ENCODE results near the gene TADA3.

The TADA3 gene

DNA sequence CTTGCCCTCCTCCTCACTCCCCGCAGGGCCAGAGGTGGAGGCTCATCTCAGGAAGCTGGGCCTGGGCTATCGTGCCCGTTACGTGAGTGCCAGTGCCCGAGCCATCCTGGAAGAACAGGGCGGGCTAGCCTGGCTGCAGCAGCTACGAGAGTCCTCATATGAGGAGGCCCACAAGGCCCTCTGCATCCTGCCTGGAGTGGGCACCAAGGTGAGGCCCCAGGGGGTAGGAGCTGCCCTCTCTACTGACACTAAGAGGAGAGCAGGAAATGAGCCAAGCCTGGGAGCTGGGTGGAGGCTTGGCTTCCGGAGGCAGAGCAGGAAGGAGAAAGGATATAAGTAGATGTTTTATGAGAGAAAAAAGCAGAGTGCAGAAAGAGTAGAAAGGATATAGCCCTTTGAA lies 37.6 kb downstream of the TADA3 start:
- DNase-seq: no peak

DNA sequence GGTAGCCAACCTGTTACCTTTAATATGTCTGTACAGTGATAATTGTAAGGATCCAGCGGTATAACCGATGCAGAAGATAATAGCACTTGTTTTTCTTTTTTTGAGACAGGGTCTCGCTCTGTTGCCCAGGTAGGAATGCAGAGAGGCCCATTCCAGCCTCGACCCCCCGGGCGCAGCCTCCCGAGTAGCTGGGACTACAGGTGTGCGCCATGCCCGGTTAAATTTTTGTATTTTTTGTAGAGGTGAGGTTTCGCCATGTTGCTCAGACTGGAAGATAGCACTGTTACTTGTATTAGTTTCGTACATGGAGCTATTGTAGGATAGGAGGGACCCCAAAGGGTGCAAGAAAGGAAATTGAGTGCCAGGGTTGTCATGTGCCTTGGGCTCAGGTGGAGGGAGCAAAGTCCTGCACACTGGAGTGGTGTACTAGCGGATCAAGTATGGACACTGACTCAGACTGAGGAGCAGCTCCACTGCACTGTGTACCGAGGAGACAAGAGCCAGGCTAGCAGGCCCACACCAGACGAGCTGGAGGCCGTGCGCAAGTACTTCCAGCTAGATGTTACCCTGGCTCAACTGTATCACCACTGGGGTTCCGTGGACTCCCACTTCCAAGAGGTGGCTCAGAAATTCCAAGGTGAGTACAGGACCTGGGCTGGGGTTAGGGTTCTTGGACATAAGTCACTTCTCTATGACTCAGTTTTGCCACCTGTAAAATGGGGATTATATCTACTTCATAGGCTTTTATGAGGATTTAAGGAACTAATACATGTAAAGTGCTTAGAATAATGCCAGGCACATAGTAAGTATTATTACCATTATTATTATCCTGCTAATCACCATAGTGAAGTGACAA lies 41.5 kb downstream of the TADA3 start:
- peak; percentile 24 for DNase-seq

DNA sequence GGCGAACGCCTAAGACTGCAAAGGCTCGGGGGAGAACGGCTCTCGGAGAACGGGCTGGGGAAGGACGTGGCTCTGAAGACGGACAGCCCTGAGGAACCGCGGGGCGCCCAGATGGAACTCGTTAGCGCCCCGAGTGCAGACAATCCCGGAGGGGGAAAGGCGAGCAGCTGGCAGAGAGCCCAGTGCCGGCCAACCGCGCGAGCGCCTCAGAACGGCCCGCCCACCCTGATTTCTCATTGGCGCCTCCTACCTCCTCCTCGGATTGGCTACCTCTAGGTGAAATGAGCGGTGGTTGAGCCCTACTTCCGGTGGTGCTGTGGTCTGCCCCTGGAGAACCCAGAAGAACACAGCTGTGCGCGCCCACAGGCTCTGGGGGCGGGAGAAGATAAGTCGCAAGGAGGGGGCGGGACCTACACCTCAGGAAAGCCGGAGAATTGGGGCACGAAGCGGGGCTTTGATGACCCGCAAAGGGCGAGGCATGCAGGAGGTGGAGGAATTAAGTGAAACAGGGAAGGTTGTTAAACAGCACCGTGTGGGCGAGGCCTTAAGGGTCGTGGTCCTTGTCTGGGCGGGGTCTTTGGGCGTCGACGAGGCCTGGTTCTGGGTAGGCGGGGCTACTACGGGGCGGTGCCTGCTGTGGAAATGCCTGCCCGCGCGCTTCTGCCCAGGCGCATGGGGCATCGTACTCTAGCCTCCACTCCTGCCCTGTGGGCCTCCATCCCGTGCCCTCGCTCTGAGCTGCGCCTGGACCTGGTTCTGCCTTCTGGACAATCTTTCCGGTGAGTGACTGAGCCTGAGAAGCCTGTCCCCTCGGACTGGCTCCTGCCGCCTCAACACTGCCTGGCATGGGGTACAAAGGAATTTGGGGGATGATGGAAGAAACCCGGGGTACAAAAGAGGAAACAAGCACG lies 42.4 kb downstream of the TADA3 start, which contains the start of gene OGG1:
Gene OGG1 (plus strand): TSS at position 308 of the 911 bp plus-strand sequence. CDS start 335 bp downstream, at position 643.
- DNase-seq: peak; percentile 98

DNA sequence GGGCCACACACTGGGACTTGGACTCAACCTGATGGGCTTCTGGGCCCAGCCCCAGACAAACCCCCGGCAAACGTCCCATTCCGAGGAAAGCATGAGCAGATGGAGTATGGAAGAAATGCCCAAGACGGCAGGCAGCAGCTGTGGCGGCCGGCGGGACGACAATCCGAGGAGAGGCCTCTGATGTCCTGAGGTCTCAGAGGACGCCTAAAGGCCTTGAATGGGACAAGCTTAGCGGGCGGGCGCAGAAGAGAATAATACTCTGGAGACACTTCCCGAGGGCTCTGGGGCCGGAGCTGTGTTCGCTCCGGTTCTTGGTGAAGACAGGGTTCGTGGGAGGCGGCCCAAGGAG lies 43.0 kb downstream of the TADA3 start:
- no peak for DNase-seq

DNA sequence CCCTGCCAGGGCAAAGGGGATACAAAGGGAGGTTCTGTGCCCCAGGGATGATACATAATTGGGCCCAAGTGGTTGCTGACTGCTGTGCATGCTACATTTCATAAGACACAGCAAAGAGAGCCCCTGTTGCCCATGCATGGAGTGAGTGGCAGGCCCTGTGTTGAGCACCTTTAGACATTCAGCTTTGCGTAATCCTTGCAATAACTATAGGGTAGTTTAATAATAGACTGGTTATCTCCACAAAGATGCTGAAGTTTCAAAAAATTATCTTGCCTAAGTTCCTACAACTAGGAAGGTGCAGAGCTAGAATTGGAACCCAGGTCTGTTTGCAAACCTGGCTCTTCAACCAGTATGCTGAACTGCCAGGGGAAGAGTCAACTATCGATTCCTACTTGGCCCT lies 44.2 kb downstream of the TADA3 start:
- DNase-seq: no peak

DNA sequence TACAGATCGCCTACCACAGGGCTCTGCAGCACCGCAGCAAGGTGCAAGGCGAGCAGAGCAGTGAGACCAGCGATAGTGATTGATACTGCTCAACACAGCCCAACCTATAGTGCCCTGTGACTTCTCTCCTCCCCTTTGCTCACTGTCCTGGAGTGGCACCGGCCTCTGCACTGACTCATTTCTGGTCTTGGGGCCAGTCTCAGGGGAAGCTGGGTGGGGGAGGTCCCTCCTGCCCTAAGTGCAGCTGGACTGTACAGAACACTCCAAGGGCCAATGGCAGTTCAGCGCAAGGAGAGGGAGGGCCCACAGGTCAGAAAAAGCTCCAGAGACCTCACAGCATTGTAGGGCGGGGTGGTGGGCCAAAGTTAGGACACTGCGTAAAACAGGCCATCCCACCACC lies 45.0 kb downstream of the TADA3 start:
- DNase-seq: no peak

DNA sequence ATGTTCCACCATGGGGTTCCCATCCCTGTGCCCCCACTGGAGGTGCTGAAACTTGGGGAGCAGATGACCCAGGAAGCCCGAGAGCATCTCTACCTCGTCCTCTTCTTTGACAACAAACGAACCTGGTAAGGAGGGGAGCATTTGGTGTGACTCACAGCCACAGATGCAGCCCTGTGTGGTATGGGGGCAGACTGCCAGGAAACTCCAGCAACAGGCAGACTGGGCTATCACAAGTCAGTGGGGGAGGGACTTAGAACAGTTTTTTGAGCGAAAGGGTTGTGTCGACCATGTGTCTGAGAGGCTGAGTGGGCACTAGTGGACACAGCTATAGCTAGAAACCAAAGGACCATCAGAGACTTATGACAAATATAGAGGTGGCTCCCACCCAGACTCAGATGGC lies 45.9 kb downstream of the TADA3 start:
- no peak for DNase-seq

DNA sequence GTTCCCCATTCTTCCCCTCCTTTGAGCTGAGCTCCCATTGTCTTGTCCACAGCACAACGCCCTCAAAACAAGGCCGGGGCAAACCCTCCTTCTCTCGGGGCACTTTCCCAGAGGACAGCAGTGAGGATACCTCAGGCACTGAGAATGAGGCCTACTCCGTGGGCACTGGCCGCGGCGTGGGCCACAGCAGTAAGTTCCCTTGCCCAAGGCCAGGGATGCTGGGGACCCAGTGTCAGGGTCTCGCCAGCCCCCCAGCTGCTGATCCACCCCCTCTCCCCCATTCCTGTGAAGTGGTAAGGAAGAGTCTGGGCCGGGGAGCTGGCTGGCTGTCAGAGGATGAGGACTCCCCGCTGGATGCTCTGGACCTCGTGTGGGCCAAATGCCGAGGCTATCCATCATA lies 46.8 kb downstream of the TADA3 start:
- no peak for DNase-seq

DNA sequence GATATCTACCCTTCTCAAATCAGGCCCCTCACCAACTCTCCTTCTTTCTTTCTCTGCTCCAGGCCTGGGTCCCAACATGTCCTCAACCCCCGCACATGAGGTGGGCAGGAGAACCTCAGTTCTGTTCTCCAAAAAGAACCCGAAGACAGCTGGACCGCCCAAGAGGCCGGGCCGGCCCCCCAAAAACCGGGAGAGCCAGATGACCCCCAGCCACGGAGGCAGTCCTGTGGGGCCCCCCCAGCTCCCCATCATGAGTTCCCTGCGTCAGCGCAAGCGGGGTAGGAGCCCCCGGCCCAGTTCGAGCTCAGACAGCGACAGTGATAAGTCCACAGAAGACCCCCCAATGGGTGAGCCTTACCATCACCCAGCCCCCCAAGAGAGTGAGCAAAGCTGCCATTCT lies 48.1 kb downstream of the TADA3 start:
- no peak for DNase-seq

DNA sequence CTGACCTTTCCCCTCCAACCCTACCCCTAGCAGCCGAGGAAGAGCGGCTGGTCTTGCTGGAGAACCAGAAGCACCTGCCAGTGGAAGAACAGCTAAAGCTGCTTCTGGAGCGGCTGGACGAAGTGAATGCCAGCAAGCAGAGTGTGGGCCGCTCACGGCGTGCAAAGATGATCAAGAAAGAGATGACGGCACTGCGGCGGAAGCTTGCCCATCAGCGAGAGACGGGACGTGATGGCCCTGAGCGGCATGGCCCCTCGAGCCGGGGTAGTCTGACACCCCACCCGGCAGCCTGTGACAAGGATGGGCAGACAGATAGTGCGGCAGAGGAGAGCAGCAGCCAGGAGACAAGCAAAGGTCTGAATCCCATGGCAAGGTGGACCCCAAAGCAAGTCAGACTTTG lies 48.7 kb downstream of the TADA3 start:
- no peak for DNase-seq

DNA sequence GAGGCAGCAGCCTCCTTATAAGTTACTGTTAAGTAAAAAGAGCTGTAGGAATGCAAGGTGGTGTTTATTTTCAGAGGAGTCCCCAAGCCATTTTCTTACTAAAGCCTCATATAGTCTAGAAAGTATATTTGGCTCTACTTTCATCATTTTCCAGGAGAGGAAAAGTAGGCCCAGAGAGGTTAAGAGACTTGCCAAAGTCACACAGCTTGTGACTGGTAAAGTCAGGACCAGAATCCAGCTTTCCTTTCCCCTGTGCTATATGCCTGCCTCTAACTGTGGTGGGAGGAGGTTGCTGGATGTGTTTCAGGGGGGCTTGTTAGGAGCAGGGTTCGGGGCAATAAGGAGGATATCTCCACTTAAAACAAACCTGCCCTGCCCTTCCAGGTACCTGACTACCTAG lies 49.7 kb downstream of the TADA3 start:
- no peak for DNase-seq

DNA sequence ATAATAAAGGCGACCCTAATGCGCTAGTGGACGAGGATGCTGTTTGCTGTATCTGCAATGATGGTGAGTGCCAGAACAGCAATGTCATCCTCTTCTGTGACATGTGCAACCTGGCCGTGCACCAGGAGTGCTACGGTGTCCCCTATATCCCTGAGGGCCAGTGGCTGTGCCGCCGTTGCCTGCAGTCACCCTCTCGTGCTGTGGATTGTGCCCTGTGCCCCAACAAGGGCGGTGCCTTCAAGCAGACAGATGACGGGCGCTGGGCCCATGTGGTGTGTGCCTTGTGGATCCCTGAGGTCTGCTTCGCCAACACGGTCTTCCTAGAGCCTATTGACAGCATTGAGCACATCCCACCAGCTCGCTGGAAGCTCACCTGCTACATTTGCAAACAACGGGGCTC lies 53.1 kb downstream of the TADA3 start:
- DNase-seq: no peak

DNA sequence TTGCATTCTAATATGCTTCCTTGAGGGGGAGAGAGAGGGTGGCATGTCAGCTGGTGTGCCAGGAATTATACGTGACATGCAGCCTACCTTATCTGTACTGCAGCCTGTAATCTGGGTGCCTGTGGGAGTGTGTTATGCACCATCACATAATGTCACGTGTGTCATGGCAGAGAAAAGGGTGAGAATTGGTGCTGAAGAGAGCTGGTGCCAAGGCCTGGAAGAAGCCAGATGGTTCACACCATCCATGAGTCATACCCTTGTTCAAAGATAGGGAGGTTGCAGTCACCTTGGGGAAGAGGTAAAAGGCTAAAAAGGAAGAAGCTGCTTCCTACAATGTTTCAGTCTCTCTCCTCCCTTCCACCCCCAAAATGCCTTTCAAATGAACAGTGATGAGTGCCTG lies 55.4 kb downstream of the TADA3 start:
- no peak for DNase-seq

DNA sequence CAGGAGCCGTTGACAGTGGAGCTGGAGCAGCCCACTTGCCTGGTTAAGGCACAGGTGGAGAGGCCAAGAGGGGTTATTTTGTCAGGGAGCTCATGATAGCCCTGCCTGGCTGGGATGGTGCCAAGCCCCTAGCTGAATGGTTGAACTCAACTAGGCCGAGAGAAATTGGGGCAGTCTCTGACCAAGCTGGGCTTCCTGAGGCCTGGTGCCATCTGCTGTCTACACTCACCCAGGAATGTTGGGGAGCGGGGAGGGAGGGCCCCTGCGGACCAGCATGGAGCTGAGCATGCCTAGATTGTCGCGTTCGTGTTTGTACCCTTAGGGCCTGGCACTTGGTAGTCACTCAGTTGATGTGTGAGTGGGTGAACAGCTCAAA lies 59.5 kb downstream of the TADA3 start:
- no peak for DNase-seq

DNA sequence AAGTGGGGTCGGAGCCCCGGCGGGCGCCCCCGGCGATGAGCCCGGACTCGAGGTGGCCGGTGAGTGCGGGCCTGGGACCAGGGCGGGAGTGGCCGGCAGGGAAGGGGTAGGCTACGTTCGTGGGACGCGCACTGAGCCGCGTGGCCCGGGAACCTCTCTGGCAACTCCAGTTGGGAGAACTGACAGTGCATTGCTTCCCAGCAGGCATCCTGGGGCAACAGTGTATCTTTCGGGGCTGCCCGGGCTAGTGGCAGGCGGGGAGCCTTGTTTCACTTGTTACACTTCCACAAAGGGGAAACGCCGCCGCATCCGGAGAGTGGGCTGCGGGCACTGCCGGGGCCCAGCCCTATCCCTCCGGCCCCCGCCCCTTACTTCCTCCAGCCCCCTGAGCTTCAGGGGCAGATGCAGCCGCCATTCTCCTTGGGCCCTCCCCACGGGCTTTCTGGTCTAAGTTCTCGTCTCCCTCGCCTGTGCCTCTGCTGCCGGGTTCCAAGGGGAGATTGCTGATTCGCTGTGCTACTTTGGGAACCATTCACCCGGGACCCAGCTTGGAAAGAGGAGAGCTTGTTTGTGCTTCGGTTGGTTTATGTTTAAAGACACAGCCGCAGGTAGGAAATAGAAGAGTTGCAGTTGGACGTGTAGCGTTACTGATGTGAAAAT lies 60.1 kb downstream of the TADA3 start:
- peak; percentile 61 for DNase-seq

DNA sequence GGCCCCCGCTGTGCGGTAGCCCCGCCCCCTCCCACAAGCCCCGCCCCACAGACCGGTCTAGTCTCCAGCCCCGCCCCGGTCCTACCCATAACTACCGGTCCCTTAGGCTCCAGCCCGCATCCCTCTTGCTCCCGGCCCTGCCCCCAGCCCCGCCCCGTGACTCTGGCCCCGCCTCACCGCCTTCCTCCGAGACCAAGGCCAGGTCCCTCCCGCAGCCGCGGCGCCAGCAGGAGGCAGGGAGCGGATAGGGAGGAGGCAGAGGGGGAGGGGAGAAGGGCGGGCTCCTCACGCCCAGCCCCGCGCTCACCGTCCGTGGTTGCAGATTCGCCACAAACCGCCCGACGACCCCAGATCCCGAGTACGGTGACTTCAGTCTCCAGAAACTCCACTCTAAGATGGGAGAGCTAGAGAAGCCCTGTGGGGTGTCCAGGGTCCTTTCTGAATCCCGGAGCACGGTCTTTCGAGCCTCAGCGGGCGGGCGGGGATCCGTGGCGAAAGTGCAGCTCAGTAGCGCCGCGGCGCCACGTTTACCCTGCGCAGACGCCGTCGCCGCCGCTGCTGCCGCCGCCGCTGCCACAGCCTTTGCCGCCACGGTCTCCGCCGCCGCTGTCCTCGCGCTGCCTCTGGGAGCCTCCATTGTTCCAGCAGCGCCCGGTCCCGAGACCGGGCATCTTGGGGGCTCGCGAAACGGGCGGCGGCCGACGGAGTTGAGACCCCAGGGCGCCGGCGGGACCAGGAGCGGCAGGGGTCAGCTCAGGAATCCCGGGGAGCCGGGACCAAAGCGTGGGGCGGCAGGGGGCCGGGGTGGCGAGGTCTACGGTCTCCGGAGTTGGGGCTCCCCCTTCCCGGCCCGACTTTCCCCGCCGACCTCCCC lies 60.8 kb downstream of the TADA3 start, which contains the start of gene BRPF1:
Gene BRPF1 (plus strand): TSS at position 530 of the 874 bp plus-strand sequence. CDS start 2,406 bp downstream, outside the sequence.
- peak; percentile 100 for DNase-seq

DNA sequence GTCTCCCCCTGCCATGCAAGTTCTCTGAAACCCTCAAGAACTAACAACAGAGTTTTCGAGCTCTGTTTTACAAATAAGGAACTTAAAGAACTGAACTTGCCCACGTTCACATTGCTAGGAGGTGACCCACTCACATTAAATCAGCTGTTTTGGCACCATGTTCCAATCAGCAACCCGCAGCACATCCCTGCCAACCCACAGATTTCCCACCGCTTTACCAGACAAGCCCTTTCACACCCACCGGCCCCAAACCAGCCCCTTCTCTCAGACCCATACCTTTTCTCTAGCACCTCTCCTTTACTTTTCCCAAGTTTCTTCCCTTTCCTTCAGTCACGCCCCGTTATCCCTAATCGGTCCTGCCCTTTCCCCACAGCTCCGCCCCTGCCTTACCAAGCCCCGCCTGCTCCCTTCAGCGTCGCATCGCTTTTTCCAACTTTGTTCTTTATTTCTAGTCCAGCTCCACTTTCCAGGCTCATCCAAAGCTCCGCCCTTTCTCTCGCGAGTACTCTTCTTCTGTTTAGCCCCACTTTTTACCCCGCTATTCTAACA lies 61.5 kb downstream of the TADA3 start:
- DNase-seq: no peak
